GM12878 (cell line): Measurements from ENCODE around the gene SRRM2. TPM values are rescaled to one million over a fixed set of nuclear protein-coding genes. Genes with fewer than 3 reads are reported as not detected.

Experiments used
- ATAC-seq: fragments of 200-7000 bp; cut with Tn5 transposase; 3 replicates; pipeline ENCODE4 v1.9.1; 2020; ENCODE audit warnings: mild to moderate bottlenecking, moderate library complexity
- BruUV-seq: library from RNA; stranded (reverse); fragments of 400-500 nt; replicated peaks from 2 replicates; lab custom pipeline; 2021; lab: Mats Ljungman, UMichigan
- CTCF ChIA-PET: fragments of 300-600 bp; sonication (Branson Sonifier 250); formaldehyde crosslinking; extraction: SDS; loops from one replicate; lab custom pipeline; 2021; ENCODE audit warnings: inconsistent platforms; lab: Yijun Ruan, JAX
- POLR2A ChIA-PET: fragments of 350-600 bp; formaldehyde crosslinking; extraction: SDS; loops from one replicate; lab custom pipeline; 2021; ENCODE audit warnings: inconsistent platforms; lab: Charles Lee
- RAD21 ChIA-PET: fragments of 300-600 bp; sonication (Branson Sonifier 250); formaldehyde crosslinking; loops from one replicate; lab custom pipeline; 2023; ENCODE audit warnings: antibody characterized with exemption; ENCODE audit not compliant: unreplicated experiment; lab: Charles Lee
- SMC1A ChIA-PET: fragments of 300-600 bp; sonication (Branson Sonifier 250); formaldehyde crosslinking; loops from one replicate; lab custom pipeline; 2023; ENCODE audit not compliant: unreplicated experiment, uncharacterized antibody; lab: Charles Lee
- DNase-seq: peaks from one replicate; pipeline ENCODE4 v3.0.0-alpha.2; 2011; ENCODE audit warnings: low read depth, low spot score
- FAIRE-seq: peaks from 3 replicates; lab custom pipeline; 2011; peaks lifted over from hg19 to GRCh38; lab: Jason Lieb, UNC
- H2AFZ ChIP-seq: 2 replicates; pipeline ENCODE4 v1.6.0; 2011; ENCODE audit warnings: low read depth, low read length, control low read depth; ENCODE audit not compliant: control insufficient read depth
- H3K27ac ChIP-seq: 2 replicates; pipeline ENCODE4 v1.5.1; 2011; ENCODE audit warnings: control low read depth; ENCODE audit not compliant: control insufficient read depth, insufficient read depth
- H3K27me3 ChIP-seq, 2 experiments: replicated peaks in 1 of 2; 2 replicates each; pipeline versions ENCODE4 v1.6.0 to v1.6.1; 2011; ENCODE audit warnings: low read length in 1 of 2; ENCODE audit not compliant: control insufficient read depth in 2 of 2, insufficient read depth in 2 of 2
- H3K36me3 ChIP-seq, 2 experiments: 2 replicates each; pipeline ENCODE4 v1.5.1; 2011; ENCODE audit warnings: low read length in 1 of 2; ENCODE audit not compliant: control insufficient read depth in 2 of 2, insufficient read depth in 2 of 2
- H3K4me1 ChIP-seq: 2 replicates; pipeline ENCODE4 v1.6.1; 2011; ENCODE audit warnings: mild to moderate bottlenecking, low read length, moderate library complexity, mixed read lengths; ENCODE audit not compliant: control insufficient read depth, insufficient read depth
- H3K4me2 ChIP-seq: 2 replicates; pipeline ENCODE4 v1.6.0; 2011; ENCODE audit warnings: control low read depth; ENCODE audit not compliant: control insufficient read depth, insufficient read depth
- H3K4me3 ChIP-seq: fragments of 200-600 bp; sonication (generic); 2 replicates; pipeline ENCODE4 v1.5.1; 2016
- H3K79me2 ChIP-seq: 2 replicates; pipeline ENCODE4 v1.6.0; 2011; ENCODE audit warnings: low read length; ENCODE audit not compliant: control insufficient read depth, insufficient read depth
- H3K9ac ChIP-seq: 2 replicates; pipeline ENCODE4 v1.8.0; 2011; ENCODE audit warnings: low read length, control low read depth, mixed read lengths; ENCODE audit not compliant: control insufficient read depth, insufficient read depth
- H3K9me3 ChIP-seq: replicated peaks from 3 replicates; pipeline ENCODE4 v1.5.1; 2011; ENCODE audit warnings: mild to moderate bottlenecking, low read length; ENCODE audit not compliant: control insufficient read depth, insufficient read depth
- H4K20me1 ChIP-seq: 2 replicates; pipeline ENCODE4 v1.6.0; 2011; ENCODE audit not compliant: control insufficient read depth, insufficient read depth
- CBX5 ChIP-seq: sonication (generic); IDR thresholded peaks from 2 replicates; pipeline ENCODE4 v1.6.1; 2016; ENCODE audit warnings: low read depth, moderate library complexity, mild to moderate bottlenecking, inconsistent platforms
- CEBPB ChIP-seq, 2 experiments: fragments of 150-350 bp in 1 of 2; IDR thresholded peaks; 2 replicates each; pipeline ENCODE4 v1.6.1; 2012 to 2014; ENCODE audit warnings: low read depth in 2 of 2, low read length in 2 of 2, borderline replicate concordance in 1 of 2, inconsistent platforms in 1 of 2
- CHD1 ChIP-seq: IDR thresholded peaks from 2 replicates; pipeline ENCODE4 v1.6.1; 2012; ENCODE audit warnings: low read depth, low read length, improper control_type of control experiment
- EZH2 ChIP-seq: IDR thresholded peaks from 2 replicates; pipeline ENCODE4 v1.6.1; 2012; ENCODE audit warnings: low read depth, mild to moderate bottlenecking, control low read depth, inconsistent platforms, low read length, borderline replicate concordance; ENCODE audit not compliant: control insufficient read depth
- MYC ChIP-seq: IDR thresholded peaks from 2 replicates; pipeline ENCODE4 v1.6.1; 2011; ENCODE audit warnings: mild to moderate bottlenecking, low read length, moderate library complexity, inconsistent platforms; ENCODE audit not compliant: insufficient read depth, insufficient replicate concordance, insufficient read length, severe bottlenecking
- ZNF384 ChIP-seq: IDR thresholded peaks from 2 replicates; pipeline ENCODE4 v1.6.1; 2012; ENCODE audit warnings: low read depth, mild to moderate bottlenecking, low read length, improper control_type of control experiment, borderline replicate concordance
- WGBS: methylation state at CpG from one replicate; pipeline ENCODE4 v1.1.6; 2016; ENCODE audit warnings: low lambda C conversion rate; ENCODE audit not compliant: insufficient replicate concordance, insufficient coverage; ENCODE audit errors: missing lambda C conversion rate; 5-methylcytosine and 5-hydroxymethylcytosine counted together
- in situ Hi-C: fragments of 300-500 bp; cut with MboI; formaldehyde crosslinking; loops from 9 replicates; pipeline ENCODE4 v1.14.3; 2018; ENCODE audit warnings: mixed read lengths
- intact Hi-C: fragments of 100-400 bp; cut with micrococcal nuclease; formaldehyde crosslinking; loops from one replicate; pipeline ENCODE4 v1.14.2; 2022; ENCODE audit not compliant: unreplicated experiment
- polyA plus RNA-seq, 11 experiments: library from polyadenylated mRNA; depleted of rRNA in 4 of 11; unstranded in 6 of 11; stranded (reverse) in 5 of 11; fragments of >200 nt; fragmentation: Nextera tagmentation in 4 of 11; fragmentation: Illumina TruSeq in 1 of 11; extraction: Ambion mirVana in 4 of 11; extraction: Trizol in 1 of 11; gene quantifications; 1 replicate in 1 of 11; 2 replicates in 10 of 11; pipeline versions ENCODE4 v1.2.1 to v1.2.3, GENCODE V29; 2011 to 2016; ENCODE audit warnings: inconsistent platforms in 2 of 11, missing spikeins in 2 of 11, low read depth in 1 of 11
- total RNA-seq, 4 experiments: library from RNA; depleted of rRNA in 3 of 4; stranded (reverse); fragments of >200 nt in 3 of 4; fragmentation: Illumina TruSeq in 1 of 4; extraction: Trizol in 1 of 4; gene quantifications; 2 replicates each; pipeline versions ENCODE4 v1.2.1 to v1.2.3, GENCODE V29; 2013 to 2021
- TF ChIP-seq, protein P1 (sequence below): IDR thresholded peaks from 2 replicates; pipeline ENCODE4 v1.6.1; 2012; ENCODE audit warnings: low read depth, low read length, improper control_type of control experiment
- TF ChIP-seq, protein P2 (sequence below): IDR thresholded peaks from 2 replicates; pipeline ENCODE4 v1.6.1; 2012; ENCODE audit warnings: low read length, inconsistent platforms
- TF ChIP-seq, protein P3 (sequence below): IDR thresholded peaks from 2 replicates; pipeline ENCODE4 v1.6.1; 2012; ENCODE audit warnings: improper control_type of control experiment, low read depth, low read length; ENCODE audit not compliant: insufficient replicate concordance

The SRRM2 gene
- total and polyA plus RNA-seq, 10 of the 15 experiments (the other 5 are each of a cell fraction or from before 2014, with no cell fraction given): 30.1 to 502 (median 196) TPM

DNA sequence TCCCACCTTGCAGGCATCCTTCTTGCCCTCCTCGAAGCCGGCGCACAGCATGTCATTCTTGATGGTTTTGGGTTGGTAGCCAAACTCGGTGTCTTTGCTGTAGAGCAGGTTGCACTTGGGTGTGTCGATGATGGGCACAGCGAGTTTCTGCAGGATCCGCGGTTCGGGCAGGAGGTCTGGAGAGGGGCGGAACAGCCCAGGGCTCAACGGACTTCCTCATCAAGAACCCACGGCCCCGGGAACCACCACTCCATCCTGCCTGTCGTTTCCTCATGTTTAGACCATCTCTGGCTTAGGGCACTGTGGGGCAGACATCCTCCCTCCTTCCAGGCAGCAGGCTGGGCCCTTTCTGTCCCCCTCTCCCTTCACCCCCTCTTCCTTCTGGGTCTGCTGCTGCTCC lies 38.9 kb upstream of the SRRM2 start (continued):
- TF ChIP-seq, protein P1, sequence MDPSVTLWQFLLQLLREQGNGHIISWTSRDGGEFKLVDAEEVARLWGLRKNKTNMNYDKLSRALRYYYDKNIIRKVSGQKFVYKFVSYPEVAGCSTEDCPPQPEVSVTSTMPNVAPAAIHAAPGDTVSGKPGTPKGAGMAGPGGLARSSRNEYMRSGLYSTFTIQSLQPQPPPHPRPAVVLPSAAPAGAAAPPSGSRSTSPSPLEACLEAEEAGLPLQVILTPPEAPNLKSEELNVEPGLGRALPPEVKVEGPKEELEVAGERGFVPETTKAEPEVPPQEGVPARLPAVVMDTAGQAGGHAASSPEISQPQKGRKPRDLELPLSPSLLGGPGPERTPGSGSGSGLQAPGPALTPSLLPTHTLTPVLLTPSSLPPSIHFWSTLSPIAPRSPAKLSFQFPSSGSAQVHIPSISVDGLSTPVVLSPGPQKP: no peak
- TF ChIP-seq, protein P2, sequence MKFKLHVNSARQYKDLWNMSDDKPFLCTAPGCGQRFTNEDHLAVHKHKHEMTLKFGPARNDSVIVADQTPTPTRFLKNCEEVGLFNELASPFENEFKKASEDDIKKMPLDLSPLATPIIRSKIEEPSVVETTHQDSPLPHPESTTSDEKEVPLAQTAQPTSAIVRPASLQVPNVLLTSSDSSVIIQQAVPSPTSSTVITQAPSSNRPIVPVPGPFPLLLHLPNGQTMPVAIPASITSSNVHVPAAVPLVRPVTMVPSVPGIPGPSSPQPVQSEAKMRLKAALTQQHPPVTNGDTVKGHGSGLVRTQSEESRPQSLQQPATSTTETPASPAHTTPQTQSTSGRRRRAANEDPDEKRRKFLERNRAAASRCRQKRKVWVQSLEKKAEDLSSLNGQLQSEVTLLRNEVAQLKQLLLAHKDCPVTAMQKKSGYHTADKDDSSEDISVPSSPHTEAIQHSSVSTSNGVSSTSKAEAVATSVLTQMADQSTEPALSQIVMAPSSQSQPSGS: no peak
- no peak for TF ChIP-seq EZH2
- no peak for TF ChIP-seq CEBPB (IDR thresholded peaks at IDR 0.05; ENCODE audit: borderline replicate concordance in 1 of 2, low read depth in 2 of 2, low read length in 2 of 2)
- TF ChIP-seq ZNF384: no peak
- TF ChIP-seq CBX5: no peak

DNA sequence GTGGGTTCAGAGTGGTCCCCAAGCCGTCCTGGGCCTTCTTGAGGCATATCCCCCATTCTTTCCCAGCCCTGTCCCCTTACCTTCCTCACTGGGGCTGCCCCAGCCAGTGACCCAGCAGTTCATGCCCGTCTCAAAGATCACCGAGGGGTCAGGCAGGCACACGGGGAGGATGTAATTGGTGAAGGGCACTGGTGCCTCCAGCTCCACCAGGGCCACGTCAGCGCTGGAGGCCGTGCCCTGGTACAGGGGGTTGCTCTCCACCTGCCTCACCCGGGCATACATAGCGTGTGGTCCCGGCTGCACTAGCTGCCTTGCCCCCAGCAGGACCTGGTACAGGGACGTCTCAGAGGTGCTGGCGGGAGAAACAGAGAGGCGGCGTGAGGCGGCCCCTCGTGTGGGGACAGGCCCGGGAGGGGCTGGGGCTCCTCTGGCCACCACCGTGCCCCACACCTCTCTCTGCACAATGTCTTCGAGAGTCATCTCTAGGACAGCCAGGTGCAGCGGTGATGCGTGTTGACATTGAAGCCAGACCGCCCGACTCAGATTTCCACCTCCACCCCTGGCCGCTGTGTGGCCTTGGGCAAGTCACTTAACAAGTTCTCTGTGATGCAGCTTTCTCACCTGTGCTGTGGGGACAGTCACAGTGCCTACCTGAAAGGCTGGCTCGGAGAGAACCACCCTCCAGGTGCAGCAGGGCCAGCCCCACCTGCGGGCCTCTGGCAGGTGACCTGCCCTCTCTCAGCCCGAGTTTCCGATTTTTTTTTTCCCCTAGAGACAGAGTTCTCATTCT lies 38.3 kb upstream of the SRRM2 start:
- POLR2A ChIA-PET: no interaction called here
- Histone ChIP-seq H3K4me1 (no peaks in the 10 kb centered on the region), H4K20me1 (no peaks in the 10 kb centered on the region), H3K36me3 (peaks cover 0 to 2% of the 10 kb centered on the region in 2 experiments; a peak in 3 of 4 replicates), H2AFZ (no peak overlapping the region), H3K79me2 (no peaks in the 10 kb centered on the region), H3K4me2 (no peak overlapping the region), H3K9ac (no peak overlapping the region), H3K9me3 (no peaks in the 10 kb centered on the region), H3K4me3 (no peak overlapping the region), H3K27me3 (no peaks in the 10 kb centered on the region), H3K27ac (no peak overlapping the region)
- DNase-seq: no peak
- FAIRE-seq: no peak
- intact Hi-C loops (no loop called here), in situ Hi-C loops (no loop called here)
- ATAC-seq: no peak
- CTCF ChIA-PET: no interaction called here
- 62% methylated on average over 28 of the region's 28 CpGs for WGBS
- RAD21 ChIA-PET: no interaction called here
- SMC1A ChIA-PET: no interaction called here
- TF ChIP-seq, protein P3, sequence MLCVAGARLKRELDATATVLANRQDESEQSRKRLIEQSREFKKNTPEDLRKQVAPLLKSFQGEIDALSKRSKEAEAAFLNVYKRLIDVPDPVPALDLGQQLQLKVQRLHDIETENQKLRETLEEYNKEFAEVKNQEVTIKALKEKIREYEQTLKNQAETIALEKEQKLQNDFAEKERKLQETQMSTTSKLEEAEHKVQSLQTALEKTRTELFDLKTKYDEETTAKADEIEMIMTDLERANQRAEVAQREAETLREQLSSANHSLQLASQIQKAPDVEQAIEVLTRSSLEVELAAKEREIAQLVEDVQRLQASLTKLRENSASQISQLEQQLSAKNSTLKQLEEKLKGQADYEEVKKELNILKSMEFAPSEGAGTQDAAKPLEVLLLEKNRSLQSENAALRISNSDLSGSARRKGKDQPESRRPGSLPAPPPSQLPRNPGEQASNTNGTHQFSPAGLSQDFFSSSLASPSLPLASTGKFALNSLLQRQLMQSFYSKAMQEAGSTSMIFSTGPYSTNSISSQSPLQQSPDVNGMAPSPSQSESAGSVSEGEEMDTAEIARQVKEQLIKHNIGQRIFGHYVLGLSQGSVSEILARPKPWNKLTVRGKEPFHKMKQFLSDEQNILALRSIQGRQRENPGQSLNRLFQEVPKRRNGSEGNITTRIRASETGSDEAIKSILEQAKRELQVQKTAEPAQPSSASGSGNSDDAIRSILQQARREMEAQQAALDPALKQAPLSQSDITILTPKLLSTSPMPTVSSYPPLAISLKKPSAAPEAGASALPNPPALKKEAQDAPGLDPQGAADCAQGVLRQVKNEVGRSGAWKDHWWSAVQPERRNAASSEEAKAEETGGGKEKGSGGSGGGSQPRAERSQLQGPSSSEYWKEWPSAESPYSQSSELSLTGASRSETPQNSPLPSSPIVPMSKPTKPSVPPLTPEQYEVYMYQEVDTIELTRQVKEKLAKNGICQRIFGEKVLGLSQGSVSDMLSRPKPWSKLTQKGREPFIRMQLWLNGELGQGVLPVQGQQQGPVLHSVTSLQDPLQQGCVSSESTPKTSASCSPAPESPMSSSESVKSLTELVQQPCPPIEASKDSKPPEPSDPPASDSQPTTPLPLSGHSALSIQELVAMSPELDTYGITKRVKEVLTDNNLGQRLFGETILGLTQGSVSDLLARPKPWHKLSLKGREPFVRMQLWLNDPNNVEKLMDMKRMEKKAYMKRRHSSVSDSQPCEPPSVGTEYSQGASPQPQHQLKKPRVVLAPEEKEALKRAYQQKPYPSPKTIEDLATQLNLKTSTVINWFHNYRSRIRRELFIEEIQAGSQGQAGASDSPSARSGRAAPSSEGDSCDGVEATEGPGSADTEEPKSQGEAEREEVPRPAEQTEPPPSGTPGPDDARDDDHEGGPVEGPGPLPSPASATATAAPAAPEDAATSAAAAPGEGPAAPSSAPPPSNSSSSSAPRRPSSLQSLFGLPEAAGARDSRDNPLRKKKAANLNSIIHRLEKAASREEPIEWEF: no peak
- TF ChIP-seq CHD1: no peak
- TF ChIP-seq MYC: no peak
- no TSS peak for BruUV-seq
